ENCODE data around the gene GNPTAB.
"Not testable (repeated sequence)": the region's sequence is repeated elsewhere in the genome, so short reads cannot be mapped to it uniquely, and the experiment has no call there.

GNPTAB gene

GRCh38 chr12:101740980-101741379 is 89.8 kb downstream of the GNPTAB start:
- Histone ChIP-seq H3K36me3 (peaks cover 4% of the 10 kb centered on the region), H3K27ac (no peak overlapping the region)
- TF ChIP-seq CTCF (IDR thresholded peaks at IDR 0.05; ENCODE audit: low read depth, low read length) = no peak

GRCh38 chr12:101740566-101740965 is 90.2 kb downstream of the GNPTAB start:
- Histone ChIP-seq H3K27me3 (ENCODE audit: insufficient read depth, low read depth, severe bottlenecking) (no peaks in the 10 kb centered on the region), H3K4me3 (ENCODE audit: low read depth, low read length) (no peak overlapping the region), H3K27ac (no peak overlapping the region), H3K36me3 (peaks cover 4% of the 10 kb centered on the region), H3K9me3 (ENCODE audit: severe bottlenecking) (no peaks in the 10 kb centered on the region)
- TF ChIP-seq CTCF (IDR thresholded peaks at IDR 0.05; ENCODE audit: low read depth, low read length) = no peak
- no peak for DNase-seq

More at GRCh38 chr12:101740980-101741379, 89.8 kb downstream of the GNPTAB start:
- H3K27me3 ChIP-seq (ENCODE audit: insufficient read depth, low read depth, severe bottlenecking) = no peaks in the 10 kb centered on the region
- DNase-seq = no peak
- H3K4me3 ChIP-seq (ENCODE audit: low read depth, low read length) = no peak overlapping the region
- no peaks in the 10 kb centered on the region for H3K9me3 ChIP-seq (ENCODE audit: severe bottlenecking)

GRCh38 chr12:101738920-101739665 is 91.7 kb downstream of the GNPTAB start, which contains the start of gene SYCP3:
Gene SYCP3, minus strand, starts transcription at chr12:101739462. Its CDS starts 1,527 bp downstream, at chr12:101737935.
- no peak within 1 kb of the TSS for H3K27ac ChIP-seq
- H3K36me3 ChIP-seq = peaks cover under 1% of the 10 kb centered on the region
- H3K27me3 ChIP-seq (ENCODE audit: insufficient read depth, low read depth, severe bottlenecking) = no peaks in the 10 kb centered on the region
- no peaks in the 10 kb centered on the region for H3K9me3 ChIP-seq (ENCODE audit: severe bottlenecking)
- H3K4me3 ChIP-seq (ENCODE audit: low read depth, low read length) = no peak within 1 kb of the TSS
- TF ChIP-seq CTCF (IDR thresholded peaks at IDR 0.05; ENCODE audit: low read depth, low read length) = no peak
- no peak for DNase-seq

- no peaks in the 10 kb centered on the region; the same call in 1 of the 2 replicates for H3K36me3 ChIP-seq
Measured at GRCh38 chr12:101737476-101737875, 93.3 kb downstream of the GNPTAB start.

GRCh38 chr12:101734482-101734881 is 96.3 kb downstream of the GNPTAB start:
- DNase-seq; H3K27me3 ChIP-seq (ENCODE audit: insufficient read depth, low read depth, severe bottlenecking); H3K4me3 ChIP-seq (ENCODE audit: low read depth, low read length); H3K27ac ChIP-seq; H3K36me3 ChIP-seq; H3K9me3 ChIP-seq (ENCODE audit: severe bottlenecking): not testable (repeated sequence)

More at GRCh38 chr12:101737476-101737875, 93.3 kb downstream of the GNPTAB start:
- Histone ChIP-seq H3K27ac (no peak overlapping the region), H3K27me3 (ENCODE audit: insufficient read depth, low read depth, severe bottlenecking) (no peaks in the 10 kb centered on the region), H3K9me3 (ENCODE audit: severe bottlenecking) (no peaks in the 10 kb centered on the region), H3K4me3 (ENCODE audit: low read depth, low read length) (no peak overlapping the region)
- no peak for DNase-seq
- TF ChIP-seq CTCF (IDR thresholded peaks at IDR 0.05; ENCODE audit: low read depth, low read length) = no peak

GRCh38 chr12:101733166-101733565 is 97.6 kb downstream of the GNPTAB start:
- Histone ChIP-seq H3K27ac (no peak overlapping the region), H3K36me3 (no peaks in the 10 kb centered on the region)

More at GRCh38 chr12:101733166-101733565, 97.6 kb downstream of the GNPTAB start:
- Histone ChIP-seq H3K4me3 (ENCODE audit: low read depth, low read length) (no peak overlapping the region), H3K9me3 (ENCODE audit: severe bottlenecking) (no peaks in the 10 kb centered on the region), H3K27me3 (ENCODE audit: insufficient read depth, low read depth, severe bottlenecking) (no peaks in the 10 kb centered on the region)
- DNase-seq = no peak
- TF ChIP-seq CTCF (IDR thresholded peaks at IDR 0.05; ENCODE audit: low read depth, low read length) = no peak

Data from WERI-Rb-1 (cell line).